Sigmoid colon (tissue), 4 donors: ENCODE results near the gene CTIF.

Experiments used
- CTCF ChIP-seq, 4 experiments: fragments of 450-650 bp in 3 of 4; fragments of 200-600 bp in 1 of 4; IDR thresholded peaks; one replicate each; pipeline ENCODE4 v1.5.1; 2016 to 2019; ENCODE audit warnings: antibody characterized with exemption in 4 of 4, mild to moderate bottlenecking in 3 of 4, moderate library complexity in 2 of 4
- POLR2A ChIP-seq, 2 donors: fragments of 450-650 bp; IDR thresholded peaks; one replicate each; pipeline ENCODE4 v1.6.1; 2016; ENCODE audit warnings: antibody characterized with exemption in 2 of 2, mild to moderate bottlenecking in 2 of 2, moderate library complexity in 2 of 2
- POLR2AphosphoS5 ChIP-seq, 4 donors: sonication (generic); formaldehyde crosslinking; IDR thresholded peaks; one replicate each; pipeline ENCODE4 v1.6.1; 2017; ENCODE audit warnings: antibody characterized with exemption in 4 of 4

DNA sequence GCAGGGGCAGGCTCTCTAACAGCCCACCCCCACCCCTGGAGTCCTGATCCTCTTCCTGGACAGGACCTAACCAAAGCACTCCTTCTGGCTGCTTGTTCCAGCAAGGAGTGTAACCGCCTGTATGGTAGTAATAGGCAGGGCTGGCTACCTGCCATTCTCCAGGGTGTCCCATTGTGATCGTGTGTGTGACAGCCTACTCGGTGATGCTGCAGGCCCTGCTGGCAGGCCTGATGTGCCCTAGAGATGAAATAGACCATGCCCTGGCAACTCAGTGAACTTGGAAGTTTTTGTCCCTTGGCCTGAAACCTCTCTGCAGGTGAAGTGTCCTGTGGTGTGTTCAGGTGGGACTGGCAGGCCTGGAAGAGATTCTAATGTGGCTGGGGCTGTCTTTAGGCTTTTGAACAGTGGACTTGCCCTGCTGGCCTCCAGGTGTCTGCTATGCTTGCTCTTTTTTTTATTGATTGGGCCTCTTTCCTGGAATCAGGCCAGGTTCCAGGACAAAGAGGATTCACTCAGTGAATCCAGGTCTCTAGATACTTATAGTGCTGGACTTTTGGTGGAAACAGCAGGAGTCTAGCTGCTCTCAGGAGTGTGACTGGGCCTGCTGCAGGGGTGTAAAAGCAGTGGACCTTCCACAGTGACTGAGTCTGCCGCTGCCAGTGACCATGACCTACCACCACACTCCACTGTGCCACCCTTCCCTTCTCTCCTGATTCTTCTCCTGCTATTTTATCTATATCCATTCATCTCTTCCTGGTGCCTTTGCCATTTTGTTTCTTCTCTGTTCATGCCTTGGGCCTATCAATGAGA is 132.1 kb downstream of the CTIF start:
- no peak for TF ChIP-seq CTCF (IDR thresholded peaks at IDR 0.05)
- TF ChIP-seq POLR2AphosphoS5 (IDR thresholded peaks at IDR 0.05), result no peak
- no peak for TF ChIP-seq POLR2A (IDR thresholded peaks at IDR 0.05)
